A673 (cell line): ENCODE measurements around the gene RBMX. TPM values are rescaled to one million over a fixed set of nuclear protein-coding genes. Genes with fewer than 3 reads are reported as not detected.

Experiments used
- BruUV-seq: library from RNA; stranded (reverse); fragments of 400-500 nt; replicated peaks from 2 replicates; lab custom pipeline; 2021; lab: Mats Ljungman, UMichigan
- CTCF ChIA-PET: fragments of 300-600 bp; sonication (Branson Sonifier 250); formaldehyde crosslinking; loops from one replicate; lab custom pipeline; 2022; ENCODE audit warnings: antibody characterized with exemption; lab: Charles Lee
- POLR2A ChIA-PET: fragments of 300-600 bp; sonication (Branson Sonifier 250); formaldehyde crosslinking; loops from one replicate; lab custom pipeline; 2022; ENCODE audit warnings: antibody characterized with exemption; ENCODE audit not compliant: low non-redundant PET; lab: Charles Lee
- DNase-seq: peaks from one replicate; pipeline ENCODE4 v3.0.0-alpha.2; 2015; ENCODE audit warnings: low spot score
- H3K27ac ChIP-seq: fragments of 200-600 bp; sonication (generic); 2 replicates; pipeline ENCODE4 v1.5.1; 2016; ENCODE audit warnings: mixed run types, low read depth, mild to moderate bottlenecking, mixed read lengths, antibody characterized with exemption, low read length; ENCODE audit not compliant: poor library complexity, severe bottlenecking
- H3K27me3 ChIP-seq: fragments of 200-600 bp; sonication (generic); replicated peaks from 2 replicates; pipeline ENCODE4 v1.6.1; 2017; ENCODE audit warnings: mixed run types, low read depth, mild to moderate bottlenecking, mixed read lengths, antibody characterized with exemption, low read length; ENCODE audit not compliant: insufficient read depth, poor library complexity
- H3K36me3 ChIP-seq: fragments of 200-600 bp; sonication (generic); 2 replicates; pipeline ENCODE4 v1.6.1; 2016; ENCODE audit warnings: mixed run types, mild to moderate bottlenecking, mixed read lengths, antibody characterized with exemption, low read length; ENCODE audit not compliant: insufficient read depth, poor library complexity, severe bottlenecking
- H3K4me1 ChIP-seq: fragments of 200-600 bp; sonication (generic); 2 replicates; pipeline ENCODE4 v1.6.1; 2017; ENCODE audit warnings: mixed run types, mild to moderate bottlenecking, mixed read lengths, antibody characterized with exemption, low read length; ENCODE audit not compliant: insufficient read depth, poor library complexity, severe bottlenecking
- H3K4me3 ChIP-seq: fragments of 200-600 bp; sonication (generic); 2 replicates; pipeline ENCODE4 v1.5.1; 2016; ENCODE audit warnings: low read depth, mixed run types, mild to moderate bottlenecking, mixed read lengths, low read length; ENCODE audit not compliant: poor library complexity, severe bottlenecking
- H3K9me3 ChIP-seq: fragments of 200-600 bp; sonication (generic); 2 replicates; pipeline ENCODE4 v1.6.1; 2016; ENCODE audit warnings: mixed run types, low read depth, mild to moderate bottlenecking, mixed read lengths, antibody characterized with exemption, low read length; ENCODE audit not compliant: poor library complexity, severe bottlenecking
- EZH2 ChIP-seq: fragments of 200-600 bp; sonication (generic); IDR thresholded peaks from 2 replicates; pipeline ENCODE4 v1.6.1; 2017; ENCODE audit warnings: borderline replicate concordance, low read depth, mild to moderate bottlenecking, mixed read lengths, antibody characterized with exemption, low read length; ENCODE audit not compliant: poor library complexity, severe bottlenecking
- intact Hi-C: fragments of 100-400 bp; cut with micrococcal nuclease; formaldehyde crosslinking; loops from one replicate; pipeline ENCODE4 v1.10.0; 2022; ENCODE audit not compliant: unreplicated experiment
- total RNA-seq: library from RNA; stranded (reverse); gene quantifications from 2 replicates; pipeline ENCODE4 v1.2.3, GENCODE V29; 2021
- TF ChIP-seq, protein P1 (sequence below): fragments of 300-800, 200-600 bp; sonication (generic); conservative IDR thresholded peaks from 2 replicates; pipeline ENCODE4 v1.5.1; 2017; ENCODE audit warnings: low read depth, mild to moderate bottlenecking, antibody characterized with exemption, low read length, moderate library complexity, mixed read lengths

The RBMX gene
- total RNA-seq, 1 experiment from 2014 or later = 432 TPM

DNA sequence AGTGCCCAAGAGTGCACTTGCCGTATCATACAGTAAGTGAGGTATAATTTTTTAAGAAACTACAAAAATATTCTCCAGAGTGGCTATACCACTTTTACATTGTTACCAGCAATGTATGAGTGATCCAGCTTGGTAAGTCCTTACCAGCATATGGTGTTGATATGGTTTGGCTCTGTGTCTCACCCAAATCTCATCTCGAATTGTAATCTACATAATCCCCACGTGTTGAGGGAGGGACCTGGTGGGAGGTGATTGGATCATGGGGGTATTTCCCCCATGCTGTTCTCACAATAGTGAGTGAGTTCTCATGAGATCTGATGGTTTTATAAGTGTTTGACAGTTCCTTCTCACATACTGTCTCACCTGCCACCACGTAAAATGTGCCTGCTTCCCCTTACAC is 44.8 kb downstream of the RBMX start:
- CTCF ChIA-PET = no interaction called here

DNA sequence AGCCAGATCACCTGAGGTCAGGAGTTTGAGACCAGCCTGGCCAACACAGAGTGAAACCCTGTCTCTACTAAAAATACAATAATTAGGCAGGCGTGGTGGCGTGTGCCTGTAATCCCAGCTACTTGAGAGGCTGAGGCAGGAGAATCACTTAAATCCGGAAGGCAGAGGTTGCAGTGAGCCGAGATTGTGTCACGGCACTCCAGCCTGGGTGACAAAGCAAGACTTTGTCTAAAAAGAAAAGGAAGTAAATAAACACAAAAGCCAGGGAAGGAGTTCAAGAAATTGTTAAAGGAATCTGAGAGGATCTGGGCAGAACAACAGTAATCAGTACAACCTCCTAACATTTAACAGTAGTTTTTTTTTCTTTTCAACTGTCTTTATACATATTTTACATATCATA is 51.1 kb downstream of the RBMX start:
- intact Hi-C loops = no loop called here
- Histone ChIP-seq H3K9me3 (no peaks in the 10 kb centered on the region), H3K27me3 (no peaks in the 10 kb centered on the region), H3K4me3 (no peak overlapping the region), H3K4me1 (no peaks in the 10 kb centered on the region), H3K27ac (no peak overlapping the region), H3K36me3 (no peaks in the 10 kb centered on the region)
- POLR2A ChIA-PET = no interaction called here
- no peak for TF ChIP-seq EZH2
- TF ChIP-seq, protein P1, sequence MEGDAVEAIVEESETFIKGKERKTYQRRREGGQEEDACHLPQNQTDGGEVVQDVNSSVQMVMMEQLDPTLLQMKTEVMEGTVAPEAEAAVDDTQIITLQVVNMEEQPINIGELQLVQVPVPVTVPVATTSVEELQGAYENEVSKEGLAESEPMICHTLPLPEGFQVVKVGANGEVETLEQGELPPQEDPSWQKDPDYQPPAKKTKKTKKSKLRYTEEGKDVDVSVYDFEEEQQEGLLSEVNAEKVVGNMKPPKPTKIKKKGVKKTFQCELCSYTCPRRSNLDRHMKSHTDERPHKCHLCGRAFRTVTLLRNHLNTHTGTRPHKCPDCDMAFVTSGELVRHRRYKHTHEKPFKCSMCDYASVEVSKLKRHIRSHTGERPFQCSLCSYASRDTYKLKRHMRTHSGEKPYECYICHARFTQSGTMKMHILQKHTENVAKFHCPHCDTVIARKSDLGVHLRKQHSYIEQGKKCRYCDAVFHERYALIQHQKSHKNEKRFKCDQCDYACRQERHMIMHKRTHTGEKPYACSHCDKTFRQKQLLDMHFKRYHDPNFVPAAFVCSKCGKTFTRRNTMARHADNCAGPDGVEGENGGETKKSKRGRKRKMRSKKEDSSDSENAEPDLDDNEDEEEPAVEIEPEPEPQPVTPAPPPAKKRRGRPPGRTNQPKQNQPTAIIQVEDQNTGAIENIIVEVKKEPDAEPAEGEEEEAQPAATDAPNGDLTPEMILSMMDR = no peak
- DNase-seq = no peak
- CTCF ChIA-PET = no interaction called here
- BruUV-seq = no TSS peak

More for the DNA sequence above, 44.8 kb downstream of the RBMX start:
- POLR2A ChIA-PET = no interaction called here
- Histone ChIP-seq H3K4me1 (no peaks in the 10 kb centered on the region), H3K27me3 (no peaks in the 10 kb centered on the region), H3K27ac (peak overlapping the region; percentile 18), H3K4me3 (no peak overlapping the region), H3K9me3 (no peaks in the 10 kb centered on the region), H3K36me3 (peaks cover 3% of the 10 kb centered on the region)
- peak; percentile 68 for DNase-seq
- TF ChIP-seq, protein P1 = no peak
- no peak for TF ChIP-seq EZH2
- no TSS peak for BruUV-seq
- intact Hi-C loops = no loop called here

DNA sequence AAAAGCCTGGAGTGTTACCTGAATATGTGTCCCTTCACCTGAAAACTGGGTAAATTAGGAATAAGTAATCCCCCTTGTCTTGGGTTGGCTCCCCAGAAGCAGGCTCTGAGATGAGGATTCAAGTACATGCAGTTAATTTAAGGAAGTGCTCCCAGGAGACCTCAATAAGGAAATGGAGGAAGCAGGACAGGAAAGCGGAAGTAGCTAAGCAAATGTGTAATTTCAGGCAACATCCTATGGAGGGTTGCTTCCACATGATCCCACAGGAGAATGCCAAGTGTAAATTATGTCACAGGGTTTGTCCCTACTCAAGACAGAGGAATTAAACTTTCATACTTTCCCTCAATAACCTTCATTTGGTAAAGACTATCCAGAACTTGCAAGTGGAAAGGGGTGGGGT is 51.7 kb downstream of the RBMX start:
- H3K27ac ChIP-seq = no peak overlapping the region
- TF ChIP-seq, protein P1 = no peak
- TF ChIP-seq EZH2 = no peak
- H3K4me1 ChIP-seq = no peaks in the 10 kb centered on the region
- H3K36me3 ChIP-seq = no peaks in the 10 kb centered on the region
- H3K9me3 ChIP-seq = no peaks in the 10 kb centered on the region
- intact Hi-C loops = no loop called here
- no peaks in the 10 kb centered on the region for H3K27me3 ChIP-seq
- no peak for DNase-seq
- ChIA-PET CTCF (no interaction called here), POLR2A (no interaction called here)
- BruUV-seq = no TSS peak
- no peak overlapping the region for H3K4me3 ChIP-seq
